WTC11 (cell line): ENCODE data around the gene SEL1L.
A peak's percentile ranks its signal among the peaks of the same experiment; 100 is the strongest.
"Not testable (repeated sequence)": the region's sequence is repeated elsewhere in the genome, so short reads cannot be mapped to it uniquely, and the experiment has no call there.

Experiments used
- CBFB ChIP-seq: sonication (generic); formaldehyde crosslinking; IDR thresholded peaks from 2 replicates; pipeline ENCODE4 v1.8.1; 2022; ENCODE audit warnings: mild to moderate bottlenecking, low read depth, missing genetic modification reagents
- CTCF ChIP-seq: fragments of 200-600 bp; IDR thresholded peaks from 2 replicates; pipeline ENCODE4 v1.8.0; 2022; ENCODE audit warnings: antibody characterized with exemption
- E2F1 ChIP-seq: sonication (generic); formaldehyde crosslinking; IDR thresholded peaks from 2 replicates; pipeline ENCODE4 v1.8.0; 2022; ENCODE audit warnings: mild to moderate bottlenecking, missing genetic modification reagents
- ESRRA ChIP-seq: sonication (generic); formaldehyde crosslinking; IDR thresholded peaks from 2 replicates; pipeline ENCODE4 v1.8.1; 2022; ENCODE audit warnings: mild to moderate bottlenecking, missing genetic modification reagents, borderline replicate concordance
- JUN ChIP-seq: sonication (generic); formaldehyde crosslinking; IDR thresholded peaks from 2 replicates; pipeline ENCODE4 v1.8.0; 2023; ENCODE audit warnings: mild to moderate bottlenecking, missing genetic modification reagents
- KAT7 ChIP-seq: sonication (generic); formaldehyde crosslinking; IDR thresholded peaks from 2 replicates; pipeline ENCODE4 v1.8.1; 2023; ENCODE audit warnings: missing genetic modification reagents, mild to moderate bottlenecking, borderline replicate concordance
- MAX ChIP-seq: sonication (generic); formaldehyde crosslinking; IDR thresholded peaks from 2 replicates; pipeline ENCODE4 v1.8.0; 2022; ENCODE audit warnings: mild to moderate bottlenecking, missing genetic modification reagents
- NFYB ChIP-seq: sonication (generic); formaldehyde crosslinking; conservative IDR thresholded peaks from 2 replicates; pipeline ENCODE4 v1.8.0; 2022; ENCODE audit warnings: low read depth, missing genetic modification reagents
- NR1H2 ChIP-seq: sonication (generic); formaldehyde crosslinking; IDR thresholded peaks from 2 replicates; pipeline ENCODE4 v1.9.0; 2021; ENCODE audit warnings: mild to moderate bottlenecking, moderate library complexity, missing genetic modification reagents
- ZNF423 ChIP-seq: fragments of 250-450 bp; sonication (Bioruptor Pico); IDR thresholded peaks from 2 replicates; pipeline ENCODE4 v2.1.2; 2022; ENCODE audit warnings: mild to moderate bottlenecking, moderate library complexity
- TF ChIP-seq, protein P1 (sequence below): sonication (generic); formaldehyde crosslinking; IDR thresholded peaks from 2 replicates; pipeline ENCODE4 v1.8.0; 2022; ENCODE audit warnings: mild to moderate bottlenecking, missing genetic modification reagents

- TF ChIP-seq CTCF; CBFB (CRISPR knock-in tag); NR1H2 (CRISPR knock-in tag); KAT7 (CRISPR knock-in tag); ZNF423 (CRISPR knock-in tag); E2F1; MAX (CRISPR knock-in tag); JUN (CRISPR knock-in tag); ESRRA (CRISPR knock-in tag): not testable (repeated sequence)
- peak; percentile 28; the same call in 1 of the 2 replicates for TF ChIP-seq NFYB (CRISPR knock-in tag)
- TF ChIP-seq, protein P1, sequence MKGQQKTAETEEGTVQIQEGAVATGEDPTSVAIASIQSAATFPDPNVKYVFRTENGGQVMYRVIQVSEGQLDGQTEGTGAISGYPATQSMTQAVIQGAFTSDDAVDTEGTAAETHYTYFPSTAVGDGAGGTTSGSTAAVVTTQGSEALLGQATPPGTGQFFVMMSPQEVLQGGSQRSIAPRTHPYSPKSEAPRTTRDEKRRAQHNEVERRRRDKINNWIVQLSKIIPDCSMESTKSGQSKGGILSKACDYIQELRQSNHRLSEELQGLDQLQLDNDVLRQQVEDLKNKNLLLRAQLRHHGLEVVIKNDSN (CRISPR knock-in tag) = not testable (repeated sequence)
These were observed 20.8 kb downstream of the SEL1L start for GRCh38 chr14:81512826-81513225.
